Adrenal gland (tissue), 12 donors: Measurements from ENCODE around the gene TIGAR. TPM values are rescaled to one million over a fixed set of nuclear protein-coding genes. Genes with fewer than 3 reads are reported as not detected.

Experiments used
- DNase-seq, 7 donors: peaks; one replicate each; pipeline ENCODE4 v3.0.0-alpha.2; 2019 to 2020
- H3K27ac ChIP-seq, 5 donors: fragments of 200-600 bp; sonication (generic) in 4 of 5; 1 replicate in 3 of 5; 2 replicates in 2 of 5; pipeline versions ENCODE4 v1.5.1 to v1.8.0; 2016 to 2020; ENCODE audit warnings: mild to moderate bottlenecking in 1 of 5
- H3K27me3 ChIP-seq: fragments of 200-600 bp; 2 replicates; pipeline ENCODE4 v1.8.0; 2021
- H3K36me3 ChIP-seq, 2 donors: fragments of 200-600 bp; replicated peaks in 1 of 2; 1 replicate in 1 of 2; 2 replicates in 1 of 2; pipeline versions ENCODE4 v1.5.1 to v1.8.0; 2018 to 2022
- H3K4me1 ChIP-seq, 2 donors: fragments of 200-600 bp; replicated peaks in 1 of 2; 1 replicate in 1 of 2; 2 replicates in 1 of 2; pipeline versions ENCODE4 v1.5.1 to v1.8.0; 2018 to 2021
- H3K4me3 ChIP-seq, 4 donors: fragments of 200-600 bp; sonication (generic) in 3 of 4; one replicate each; pipeline ENCODE4 v1.5.1; 2016 to 2018
- H3K9me3 ChIP-seq, 3 donors: fragments of 200-600 bp; sonication (generic) in 1 of 3; replicated peaks in 1 of 3; 1 replicate in 2 of 3; 2 replicates in 1 of 3; pipeline versions ENCODE4 v1.5.1 to v1.8.0; 2016 to 2021
- POLR2A ChIP-seq, 2 donors: fragments of 450-650 bp; IDR thresholded peaks; one replicate each; pipeline ENCODE4 v1.6.1; 2017; ENCODE audit warnings: antibody characterized with exemption in 2 of 2, mild to moderate bottlenecking in 2 of 2, moderate library complexity in 1 of 2
- WGBS, 4 donors: extraction: QIAGEN DNeasy Blood & Tissue Kit in 2 of 4; methylation state at CpG; one replicate each; pipeline versions ENCODE4 v1.1.5 to v1.1.7; 2013 to 2017; 5-methylcytosine and 5-hydroxymethylcytosine counted together
- intact Hi-C, 2 donors: fragments of 100-400 bp; cut with DNase I; formaldehyde crosslinking; loops; one replicate each; pipeline versions ENCODE4 v1.14.1 to v1.15.0; 2022 to 2023
- polyA plus RNA-seq, 3 donors: library from polyadenylated mRNA; stranded (reverse); fragments of 200-250 nt in 2 of 3; fragments of 350-450 nt in 1 of 3; fragmentation: Illumina TruSeq in 1 of 3; extraction: RNeasy Lipid Tissue Mini Kit (QIAGEN cat#74804) in 1 of 3; gene quantifications; one replicate each; pipeline ENCODE4 v1.2.3, GENCODE V29; 2013 to 2014
- total RNA-seq, 9 donors: library from RNA; depleted of rRNA in 4 of 9; stranded (reverse); fragments of >200 nt in 4 of 9; fragments of 120-200 nt in 1 of 9; fragmentation: NEBNext Ultra II Directional in 1 of 9; extraction: Animal tissue kit (Norgen Biotek cat#: 25700) in 1 of 9; gene quantifications; one replicate each; pipeline versions ENCODE4 v1.1.0 to v1.2.4, GENCODE V29; 2013 to 2023
- TF ChIP-seq, protein P1 (sequence below), 6 experiments: fragments of 450-650 bp in 4 of 6; fragments of 200-600 bp in 2 of 6; sonication (generic) in 1 of 6; IDR thresholded peaks; 1 replicate in 5 of 6; 2 replicates in 1 of 6; pipeline versions ENCODE4 v1.5.1 to v1.8.0; 2016 to 2021; ENCODE audit warnings: antibody characterized with exemption in 6 of 6, mild to moderate bottlenecking in 2 of 6, moderate library complexity in 1 of 6
- donor health status: healthy with polysubstance abuse.
- donor health status: Bipolar disorder and iron deficiency.
- donor health status: DM: yes; HTN: yes; CAD: no.
- donor health status: DM: no; HTN: no; CAD: no.
- donor health status: DM: no; HTN: no; CAD: no.
- donor health status: DM: yes; HTN: yes; CAD: no.

TIGAR gene
- total and polyA plus RNA-seq, 12 donors = 2.5 to 28.2 (median 9.5) TPM

DNA sequence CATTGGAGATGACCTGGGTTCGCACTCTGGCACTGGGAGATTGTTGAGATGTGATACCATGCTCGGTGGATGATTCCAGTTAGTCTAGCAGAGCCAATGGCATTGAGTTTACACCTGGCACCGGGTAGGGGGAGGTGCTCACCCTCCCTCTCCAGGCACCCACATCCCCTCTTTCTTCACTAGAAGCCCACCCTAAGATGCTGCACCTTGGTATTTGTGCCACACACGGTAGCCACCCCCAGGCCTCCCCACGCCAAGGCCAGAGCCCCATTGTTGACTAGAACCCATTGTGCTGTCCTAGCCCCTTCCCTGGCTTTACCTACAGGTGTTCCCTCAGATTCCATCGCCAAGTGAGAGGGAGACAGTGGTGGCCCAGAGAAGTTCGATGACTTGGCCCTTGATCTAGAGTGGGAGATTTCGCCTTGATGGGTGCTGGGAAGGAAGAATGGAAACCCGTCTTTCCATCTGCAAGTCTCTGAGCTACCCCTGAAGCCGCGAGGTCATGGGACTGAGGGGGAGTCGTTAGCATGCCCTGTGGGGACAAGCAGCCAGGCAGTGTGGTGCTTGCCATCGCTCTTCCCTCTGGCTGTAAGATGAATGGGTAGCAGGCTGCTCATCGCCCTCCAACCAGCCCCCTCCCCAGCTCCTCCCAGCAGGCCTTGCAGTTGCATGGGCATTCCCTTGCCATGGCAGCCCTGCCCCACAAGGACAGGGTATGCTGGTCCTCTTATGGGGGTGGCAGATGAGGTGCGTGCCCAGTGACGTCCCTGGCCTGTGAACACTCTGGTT, 38.7 kb upstream of the TIGAR start:
- peaks cover 62 to 64% of the 10 kb centered on the region in 2 donors for H3K4me1 ChIP-seq
- peaks cover 0 to 88% of the 10 kb centered on the region in 2 donors for H3K36me3 ChIP-seq
- peak overlapping the region in 3 of 5 donors; percentile 84 to 95 (median 92) for H3K27ac ChIP-seq

DNA sequence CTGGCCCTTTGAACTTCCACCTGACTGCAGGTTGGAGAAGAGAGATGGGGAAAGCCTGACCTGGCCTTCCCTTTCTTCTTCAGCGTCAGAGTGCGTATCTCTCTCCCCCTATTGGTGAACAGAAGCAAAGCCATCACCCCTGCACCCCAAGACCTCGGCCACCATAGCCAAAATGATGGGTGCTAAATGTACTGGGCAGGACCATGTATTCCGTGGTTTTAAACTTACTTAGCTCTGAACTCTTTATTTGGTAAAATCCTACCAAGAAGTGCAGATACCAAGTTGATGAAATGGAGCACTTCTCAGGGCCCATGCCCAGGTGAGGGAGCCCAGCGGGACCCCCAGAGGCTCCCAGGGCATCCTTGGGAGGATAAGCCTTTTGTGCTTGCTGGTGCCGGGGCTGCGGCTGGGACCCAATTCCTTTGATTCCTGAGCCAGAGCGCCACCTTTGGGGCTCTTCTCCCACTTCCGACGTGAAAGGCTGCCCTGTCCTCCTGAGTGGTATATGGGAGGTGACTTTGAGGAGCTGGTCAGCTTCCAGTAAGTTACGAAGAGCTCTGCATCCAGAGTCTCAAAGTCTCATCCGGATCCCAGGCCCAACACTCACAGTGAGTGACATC, 38.0 kb upstream of the TIGAR start:
- H3K4me3 ChIP-seq = no peak overlapping the region
- peak overlapping the region in 1 of 5 donors; percentile 84 for H3K27ac ChIP-seq
- intact Hi-C loops = loop anchor here in 1 of 2 donors (10.0 kb wide), 1 partner anchor 398 kb away; no protein-coding TSS in a partner anchor
- H3K36me3 ChIP-seq = peaks cover 0 to 86% of the 10 kb centered on the region in 2 donors
- 70 to 77% (median 74%) methylated on average over 10 to 12 of the region's 12 CpGs for WGBS, 4 donors
- H3K9me3 ChIP-seq = no peaks in the 10 kb centered on the region
- TF ChIP-seq, protein P1, sequence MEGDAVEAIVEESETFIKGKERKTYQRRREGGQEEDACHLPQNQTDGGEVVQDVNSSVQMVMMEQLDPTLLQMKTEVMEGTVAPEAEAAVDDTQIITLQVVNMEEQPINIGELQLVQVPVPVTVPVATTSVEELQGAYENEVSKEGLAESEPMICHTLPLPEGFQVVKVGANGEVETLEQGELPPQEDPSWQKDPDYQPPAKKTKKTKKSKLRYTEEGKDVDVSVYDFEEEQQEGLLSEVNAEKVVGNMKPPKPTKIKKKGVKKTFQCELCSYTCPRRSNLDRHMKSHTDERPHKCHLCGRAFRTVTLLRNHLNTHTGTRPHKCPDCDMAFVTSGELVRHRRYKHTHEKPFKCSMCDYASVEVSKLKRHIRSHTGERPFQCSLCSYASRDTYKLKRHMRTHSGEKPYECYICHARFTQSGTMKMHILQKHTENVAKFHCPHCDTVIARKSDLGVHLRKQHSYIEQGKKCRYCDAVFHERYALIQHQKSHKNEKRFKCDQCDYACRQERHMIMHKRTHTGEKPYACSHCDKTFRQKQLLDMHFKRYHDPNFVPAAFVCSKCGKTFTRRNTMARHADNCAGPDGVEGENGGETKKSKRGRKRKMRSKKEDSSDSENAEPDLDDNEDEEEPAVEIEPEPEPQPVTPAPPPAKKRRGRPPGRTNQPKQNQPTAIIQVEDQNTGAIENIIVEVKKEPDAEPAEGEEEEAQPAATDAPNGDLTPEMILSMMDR (IDR thresholded peaks at IDR 0.05) = no peak
- TF ChIP-seq POLR2A (IDR thresholded peaks at IDR 0.05) = no peak
- DNase-seq = no peak
- H3K4me1 ChIP-seq = peaks cover 61 to 64% of the 10 kb centered on the region in 2 donors
- H3K27me3 ChIP-seq = no peaks in the 10 kb centered on the region

More for the DNA sequence above, 38.7 kb upstream of the TIGAR start:
- peak in 1 of 7 donors; percentile 15 for DNase-seq
- TF ChIP-seq, protein P1 (IDR thresholded peaks at IDR 0.05) = no peak
- TF ChIP-seq POLR2A (IDR thresholded peaks at IDR 0.05) = no peak
- intact Hi-C loops = loop anchor here in 1 of 2 donors (10.0 kb wide), 1 partner anchor 397 kb away; no protein-coding TSS in a partner anchor
- WGBS, 4 donors = 76 to 88% (median 84%) methylated on average over 13 to 16 of the region's 16 CpGs
- Histone ChIP-seq H3K27me3 (no peaks in the 10 kb centered on the region), H3K9me3 (no peaks in the 10 kb centered on the region), H3K4me3 (no peak overlapping the region)

DNA sequence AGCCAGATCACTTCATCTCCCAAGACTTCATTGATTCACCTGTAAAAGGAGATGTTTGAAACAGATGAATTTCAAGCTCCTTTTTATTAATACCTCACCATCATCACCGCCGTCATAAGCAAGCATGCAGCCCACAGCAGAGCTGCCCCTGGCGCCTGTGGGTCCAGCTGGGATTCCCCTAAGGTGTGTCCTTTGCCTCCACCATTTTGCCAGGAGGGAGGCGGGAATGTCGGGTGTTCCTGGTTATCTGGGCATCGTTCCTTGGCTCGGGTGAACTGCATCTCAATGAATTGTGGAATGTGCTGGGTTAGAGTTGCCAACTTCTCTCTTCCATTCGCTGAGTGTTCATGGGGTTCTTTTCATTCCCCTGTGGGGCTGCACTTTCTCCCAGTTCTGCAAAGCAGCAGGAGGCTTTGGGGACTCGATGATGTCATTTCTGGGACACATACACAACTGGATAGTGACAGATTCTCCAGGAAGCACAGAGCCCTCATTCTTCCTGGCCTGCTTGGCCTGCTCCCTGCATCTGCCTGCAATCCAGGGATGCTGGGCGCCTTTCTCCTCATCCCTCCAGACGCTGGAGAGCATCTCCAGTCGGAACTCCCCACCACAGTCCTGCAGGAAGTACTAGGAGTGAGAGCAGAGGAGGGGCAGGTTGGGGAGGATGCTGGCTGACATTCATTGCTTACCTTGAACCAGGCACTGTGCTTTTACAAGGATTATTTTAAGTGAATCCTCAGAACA, 37.3 kb upstream of the TIGAR start:
- peaks cover 61 to 64% of the 10 kb centered on the region in 2 donors for H3K4me1 ChIP-seq
- no peaks in the 10 kb centered on the region for H3K27me3 ChIP-seq
- intact Hi-C loops = loop anchor here in 1 of 2 donors (10.0 kb wide), 1 partner anchor 399 kb away; no protein-coding TSS in a partner anchor
- no peak for DNase-seq
- H3K36me3 ChIP-seq = peaks cover 0 to 87% of the 10 kb centered on the region in 2 donors
- no peaks in the 10 kb centered on the region for H3K9me3 ChIP-seq
- no peak overlapping the region for H3K4me3 ChIP-seq
- H3K27ac ChIP-seq = peak overlapping the region in 1 of 5 donors; percentile 0
- 70 to 77% (median 73%) methylated on average over 10 to 12 of the region's 12 CpGs for WGBS, 4 donors
- TF ChIP-seq, protein P1 (IDR thresholded peaks at IDR 0.05) = no peak
- no peak for TF ChIP-seq POLR2A (IDR thresholded peaks at IDR 0.05)
